Epithelial cell of esophagus (primary cell): ENCODE data around the gene MYO1C.
A peak's percentile ranks its signal among the peaks of the same experiment; 100 is the strongest.

ENCODE experiments used
- DNase-seq: peaks from one replicate; pipeline ENCODE4 v3.0.0; 2010; ENCODE audit warnings: low read depth
- H3K4me3 ChIP-seq: 2 replicates; pipeline ENCODE4 v1.5.1; 2011; ENCODE audit warnings: mild to moderate bottlenecking, low read length, control low read depth
- TF ChIP-seq, protein P1 (sequence below): IDR thresholded peaks from 2 replicates; pipeline ENCODE4 v1.5.1; 2011; ENCODE audit warnings: low read depth, mild to moderate bottlenecking, low read length, control low read depth, inconsistent platforms; ENCODE audit not compliant: insufficient read depth; ENCODE audit errors: missing control alignments

The MYO1C gene

GRCh38 chr17:1505586-1505985 is 13.1 kb upstream of the MYO1C start:
- H3K4me3 ChIP-seq = no peak overlapping the region
- no peak for DNase-seq
- TF ChIP-seq, protein P1, sequence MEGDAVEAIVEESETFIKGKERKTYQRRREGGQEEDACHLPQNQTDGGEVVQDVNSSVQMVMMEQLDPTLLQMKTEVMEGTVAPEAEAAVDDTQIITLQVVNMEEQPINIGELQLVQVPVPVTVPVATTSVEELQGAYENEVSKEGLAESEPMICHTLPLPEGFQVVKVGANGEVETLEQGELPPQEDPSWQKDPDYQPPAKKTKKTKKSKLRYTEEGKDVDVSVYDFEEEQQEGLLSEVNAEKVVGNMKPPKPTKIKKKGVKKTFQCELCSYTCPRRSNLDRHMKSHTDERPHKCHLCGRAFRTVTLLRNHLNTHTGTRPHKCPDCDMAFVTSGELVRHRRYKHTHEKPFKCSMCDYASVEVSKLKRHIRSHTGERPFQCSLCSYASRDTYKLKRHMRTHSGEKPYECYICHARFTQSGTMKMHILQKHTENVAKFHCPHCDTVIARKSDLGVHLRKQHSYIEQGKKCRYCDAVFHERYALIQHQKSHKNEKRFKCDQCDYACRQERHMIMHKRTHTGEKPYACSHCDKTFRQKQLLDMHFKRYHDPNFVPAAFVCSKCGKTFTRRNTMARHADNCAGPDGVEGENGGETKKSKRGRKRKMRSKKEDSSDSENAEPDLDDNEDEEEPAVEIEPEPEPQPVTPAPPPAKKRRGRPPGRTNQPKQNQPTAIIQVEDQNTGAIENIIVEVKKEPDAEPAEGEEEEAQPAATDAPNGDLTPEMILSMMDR = no peak

- H3K4me3 ChIP-seq = no peak overlapping the region
- DNase-seq = no peak
- TF ChIP-seq, protein P1 = no peak
Observed at GRCh38 chr17:1504866-1505265, 12.4 kb upstream of the MYO1C start.

GRCh38 chr17:1503699-1504098 is 11.2 kb upstream of the MYO1C start:
- H3K4me3 ChIP-seq = no peak overlapping the region
- TF ChIP-seq, protein P1 = no peak
- no peak for DNase-seq

DNA sequence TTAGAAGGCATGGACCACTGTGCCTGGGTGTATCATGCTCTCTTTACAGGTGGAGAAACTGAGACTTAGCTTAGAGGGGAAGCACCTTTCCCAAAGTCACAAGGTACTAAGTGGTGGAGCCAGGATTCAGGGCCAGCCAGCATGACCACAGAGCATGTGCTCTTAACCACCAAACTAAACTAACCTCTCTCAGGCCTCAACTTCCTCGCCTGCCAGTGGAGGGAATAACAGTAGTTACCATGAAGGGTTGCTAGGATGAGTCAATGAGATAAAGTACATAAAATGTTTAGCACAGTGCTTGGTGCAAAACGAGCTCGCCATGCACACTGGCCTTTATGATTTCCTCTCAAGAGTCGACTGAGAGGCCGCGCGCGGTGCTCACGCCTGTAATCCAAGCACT is 6.4 kb upstream of the MYO1C start:
- no peak for DNase-seq
- TF ChIP-seq, protein P1 = no peak
- no peak overlapping the region for H3K4me3 ChIP-seq

GRCh38 chr17:1498233-1498632 is 5.7 kb upstream of the MYO1C start:
- TF ChIP-seq, protein P1 = no peak
- DNase-seq = peak; percentile 50
- H3K4me3 ChIP-seq = no peak overlapping the region

DNA sequence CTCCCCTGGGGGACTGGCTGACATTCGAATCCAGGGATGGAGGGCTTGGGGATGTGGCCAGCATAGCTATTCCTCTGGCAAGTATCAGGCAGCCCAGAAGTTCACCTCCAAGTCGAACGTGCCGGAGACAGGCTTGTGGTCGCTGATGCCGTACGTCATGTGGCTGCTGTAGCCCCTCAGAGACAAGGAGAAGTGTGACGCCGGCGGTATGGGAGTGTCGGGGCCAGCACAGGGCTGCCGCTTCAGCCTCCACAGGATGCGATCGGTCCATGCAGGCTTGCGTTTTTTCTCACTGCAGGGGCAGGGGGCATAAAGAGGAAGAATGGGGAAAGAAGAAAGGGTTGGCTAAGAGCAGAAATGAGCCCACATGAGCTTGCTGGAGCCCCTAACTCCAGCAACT is 5.3 kb upstream of the MYO1C start:
- H3K4me3 ChIP-seq = no peak overlapping the region
- TF ChIP-seq, protein P1 = no peak
- no peak for DNase-seq

GRCh38 chr17:1496869-1497268 is 4.4 kb upstream of the MYO1C start:
- TF ChIP-seq, protein P1 = no peak
- DNase-seq = no peak
- no peak overlapping the region for H3K4me3 ChIP-seq
